ENCODE data around the gene KIR2DL4. TPM values are rescaled to one million over a fixed set of nuclear protein-coding genes. Genes with fewer than 3 reads are reported as not detected.
"Not testable (repeated sequence)": the region's sequence is repeated elsewhere in the genome, so short reads cannot be mapped to it uniquely, and the experiment has no call there.

KIR2DL4 gene
- total RNA-seq, 2 donors from 2014 or later, result not detected

GRCh38 chr19:54806516-54806838, 3.1 kb downstream of the KIR2DL4 start:
- intact Hi-C loops (cut with DNase I), result no loop called here
- TF ChIP-seq CTCF (IDR thresholded peaks at IDR 0.05), result no peak
- no peak for TF ChIP-seq POLR2A (IDR thresholded peaks at IDR 0.05)
- no peak for TF ChIP-seq POLR2AphosphoS5 (IDR thresholded peaks at IDR 0.05)
- Histone ChIP-seq H3K27ac (no peak overlapping the region), H3K4me1 (replicated peaks) (no peaks in the 10 kb centered on the region), H3K27me3 (replicated peaks; ENCODE audit: insufficient read depth) (no peaks in the 10 kb centered on the region), H3K9me3 (no peaks in the 10 kb centered on the region), H3K36me3 (no peaks in the 10 kb centered on the region), H3K4me3 (no peak overlapping the region)
- 64% methylated on average over 2 of the region's 2 CpGs for WGBS
- no peak for DNase-seq (ENCODE audit: low spot score)

GRCh38 chr19:54814571-54814970, 11.2 kb downstream of the KIR2DL4 start:
- H3K36me3 ChIP-seq; intact Hi-C loops (cut with DNase I); H3K4me1 ChIP-seq (replicated peaks); H3K27me3 ChIP-seq (replicated peaks; ENCODE audit: insufficient read depth); H3K27ac ChIP-seq; DNase-seq (ENCODE audit: low spot score); H3K9me3 ChIP-seq; H3K4me3 ChIP-seq: not testable (repeated sequence)
- WGBS, result 74% methylated on average over 3 of the region's 3 CpGs

- H3K4me1 ChIP-seq (replicated peaks); H3K36me3 ChIP-seq; intact Hi-C loops (cut with DNase I); H3K27me3 ChIP-seq (replicated peaks; ENCODE audit: insufficient read depth); H3K9me3 ChIP-seq; H3K27ac ChIP-seq; DNase-seq (ENCODE audit: low spot score); H3K4me3 ChIP-seq: not testable (repeated sequence)
- 89% methylated on average over 17 of the region's 17 CpGs for WGBS
Measured at GRCh38 chr19:54816251-54816650, 12.8 kb downstream of the KIR2DL4 start, which contains the start of gene KIR3DL1. TSS of gene KIR3DL1 (plus strand) at chr19:54816468.

GRCh38 chr19:54817670-54818536, 14.5 kb downstream of the KIR2DL4 start:
- H3K27me3 ChIP-seq (replicated peaks; ENCODE audit: insufficient read depth), result no peaks in the 10 kb centered on the region
- intact Hi-C loops (cut with DNase I), result no loop called here
- no peak for DNase-seq (ENCODE audit: low spot score)
- TF ChIP-seq POLR2A (IDR thresholded peaks at IDR 0.05), result no peak
- no peak for TF ChIP-seq CTCF (IDR thresholded peaks at IDR 0.05)
- H3K4me3 ChIP-seq, result no peak overlapping the region
- H3K9me3 ChIP-seq, result no peaks in the 10 kb centered on the region
- H3K27ac ChIP-seq, result no peak overlapping the region
- no peaks in the 10 kb centered on the region for H3K36me3 ChIP-seq
- no peaks in the 10 kb centered on the region for H3K4me1 ChIP-seq (replicated peaks)
- 81% methylated on average over 15 of the region's 15 CpGs for WGBS

- H3K27me3 ChIP-seq (replicated peaks; ENCODE audit: insufficient read depth); DNase-seq (ENCODE audit: low spot score); H3K4me1 ChIP-seq (replicated peaks); H3K36me3 ChIP-seq; H3K4me3 ChIP-seq; H3K9me3 ChIP-seq; H3K27ac ChIP-seq; intact Hi-C loops (cut with DNase I): not testable (repeated sequence)
- WGBS, result 83% methylated on average over 4 of the region's 4 CpGs
Measured at GRCh38 chr19:54824416-54824815, 21.0 kb downstream of the KIR2DL4 start.

- DNase-seq (ENCODE audit: low spot score); H3K27ac ChIP-seq; H3K4me1 ChIP-seq (replicated peaks); H3K9me3 ChIP-seq; H3K27me3 ChIP-seq (replicated peaks; ENCODE audit: insufficient read depth); H3K4me3 ChIP-seq; H3K36me3 ChIP-seq; intact Hi-C loops (cut with DNase I): not testable (repeated sequence)
- 55% methylated on average over 7 of the region's 7 CpGs for WGBS
Measured at GRCh38 chr19:54825326-54825725, 21.9 kb downstream of the KIR2DL4 start.

- H3K27ac ChIP-seq; H3K36me3 ChIP-seq; DNase-seq (ENCODE audit: low spot score); H3K4me1 ChIP-seq (replicated peaks); H3K4me3 ChIP-seq; intact Hi-C loops (cut with DNase I); H3K9me3 ChIP-seq; H3K27me3 ChIP-seq (replicated peaks; ENCODE audit: insufficient read depth): not testable (repeated sequence)
- WGBS, result 66% methylated on average over 8 of the region's 8 CpGs
Measured at GRCh38 chr19:54828064-54828463, 24.7 kb downstream of the KIR2DL4 start.

GRCh38 chr19:54832496-54832895, 29.1 kb downstream of the KIR2DL4 start, which contains the start of gene KIR2DS4:
TSS of gene KIR2DS4 (plus strand) at chr19:54832676.
- DNase-seq (ENCODE audit: low spot score); intact Hi-C loops (cut with DNase I); H3K9me3 ChIP-seq; H3K27ac ChIP-seq; H3K27me3 ChIP-seq (replicated peaks; ENCODE audit: insufficient read depth); H3K36me3 ChIP-seq; H3K4me1 ChIP-seq (replicated peaks); H3K4me3 ChIP-seq: not testable (repeated sequence)
- 87% methylated on average over 14 of the region's 14 CpGs for WGBS

- H3K9me3 ChIP-seq; H3K4me3 ChIP-seq; H3K27ac ChIP-seq; intact Hi-C loops (cut with DNase I); H3K4me1 ChIP-seq (replicated peaks); H3K27me3 ChIP-seq (replicated peaks; ENCODE audit: insufficient read depth); H3K36me3 ChIP-seq; DNase-seq (ENCODE audit: low spot score): not testable (repeated sequence)
- 81% methylated on average over 5 of the region's 5 CpGs for WGBS
Measured at GRCh38 chr19:54835126-54835525, 31.7 kb downstream of the KIR2DL4 start.

GRCh38 chr19:54837522-54837921, 34.1 kb downstream of the KIR2DL4 start:
- H3K36me3 ChIP-seq; H3K4me3 ChIP-seq; H3K27ac ChIP-seq; DNase-seq (ENCODE audit: low spot score); H3K9me3 ChIP-seq; intact Hi-C loops (cut with DNase I); H3K4me1 ChIP-seq (replicated peaks); H3K27me3 ChIP-seq (replicated peaks; ENCODE audit: insufficient read depth): not testable (repeated sequence)
- WGBS, result 64% methylated on average over 2 of the region's 2 CpGs
